Measurements from ENCODE around the gene ZNF280C. TPM values are rescaled to one million over a fixed set of nuclear protein-coding genes. Genes with fewer than 3 reads are reported as not detected.

The ZNF280C gene
- total RNA-seq, 1 experiment from 2014 or later: 22.0 TPM

DNA sequence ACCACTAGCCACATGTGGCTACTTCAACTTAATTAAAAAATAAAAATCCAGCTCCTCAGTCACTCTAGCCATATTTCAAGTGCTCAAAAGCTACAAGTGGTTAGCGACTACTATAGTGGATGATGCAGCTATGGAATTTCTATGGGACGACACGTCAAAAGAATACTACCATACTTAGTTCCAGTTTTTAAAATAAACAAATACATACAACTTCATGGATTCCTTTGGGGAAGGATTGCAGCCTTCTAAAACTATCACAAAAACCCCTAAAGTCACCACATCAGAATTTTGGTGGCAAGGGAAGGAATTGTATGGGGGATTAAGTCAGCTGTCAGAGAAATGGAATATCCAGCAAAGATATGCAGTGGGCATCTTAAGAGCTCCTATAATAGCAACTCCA is 6.5 kb downstream of the ZNF280C start:
- no peaks in the 10 kb centered on the region for H3K27me3 ChIP-seq (replicated peaks; ENCODE audit: insufficient read depth, low read depth, low read length, poor library complexity)
- no peaks in the 10 kb centered on the region for H3K4me1 ChIP-seq (ENCODE audit: insufficient read depth, low read length, poor library complexity, severe bottlenecking)
- TF ChIP-seq EZH2 (IDR thresholded peaks at IDR 0.05; ENCODE audit: borderline replicate concordance, low read depth, low read length, poor library complexity, severe bottlenecking): no peak
- TF ChIP-seq, protein P1, sequence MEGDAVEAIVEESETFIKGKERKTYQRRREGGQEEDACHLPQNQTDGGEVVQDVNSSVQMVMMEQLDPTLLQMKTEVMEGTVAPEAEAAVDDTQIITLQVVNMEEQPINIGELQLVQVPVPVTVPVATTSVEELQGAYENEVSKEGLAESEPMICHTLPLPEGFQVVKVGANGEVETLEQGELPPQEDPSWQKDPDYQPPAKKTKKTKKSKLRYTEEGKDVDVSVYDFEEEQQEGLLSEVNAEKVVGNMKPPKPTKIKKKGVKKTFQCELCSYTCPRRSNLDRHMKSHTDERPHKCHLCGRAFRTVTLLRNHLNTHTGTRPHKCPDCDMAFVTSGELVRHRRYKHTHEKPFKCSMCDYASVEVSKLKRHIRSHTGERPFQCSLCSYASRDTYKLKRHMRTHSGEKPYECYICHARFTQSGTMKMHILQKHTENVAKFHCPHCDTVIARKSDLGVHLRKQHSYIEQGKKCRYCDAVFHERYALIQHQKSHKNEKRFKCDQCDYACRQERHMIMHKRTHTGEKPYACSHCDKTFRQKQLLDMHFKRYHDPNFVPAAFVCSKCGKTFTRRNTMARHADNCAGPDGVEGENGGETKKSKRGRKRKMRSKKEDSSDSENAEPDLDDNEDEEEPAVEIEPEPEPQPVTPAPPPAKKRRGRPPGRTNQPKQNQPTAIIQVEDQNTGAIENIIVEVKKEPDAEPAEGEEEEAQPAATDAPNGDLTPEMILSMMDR (conservative IDR thresholded peaks at IDR 0.05; ENCODE audit: low read depth, low read length): no peak
- no peak for DNase-seq (ENCODE audit: low spot score)
- POLR2A ChIA-PET (ENCODE audit: low non-redundant PET): no interaction called here
- no peak overlapping the region for H3K27ac ChIP-seq (ENCODE audit: low read depth, low read length, poor library complexity, severe bottlenecking)
- no peaks in the 10 kb centered on the region for H3K9me3 ChIP-seq (ENCODE audit: low read depth, low read length, poor library complexity, severe bottlenecking)
- no peak overlapping the region for H3K4me3 ChIP-seq (ENCODE audit: low read depth, low read length, poor library complexity, severe bottlenecking)
- H3K36me3 ChIP-seq (ENCODE audit: insufficient read depth, low read length, poor library complexity, severe bottlenecking): no peaks in the 10 kb centered on the region
- BruUV-seq (replicated peaks): no TSS peak
- intact Hi-C loops (cut with micrococcal nuclease; ENCODE audit: unreplicated experiment): no loop called here
- CTCF ChIA-PET: no interaction called here

DNA sequence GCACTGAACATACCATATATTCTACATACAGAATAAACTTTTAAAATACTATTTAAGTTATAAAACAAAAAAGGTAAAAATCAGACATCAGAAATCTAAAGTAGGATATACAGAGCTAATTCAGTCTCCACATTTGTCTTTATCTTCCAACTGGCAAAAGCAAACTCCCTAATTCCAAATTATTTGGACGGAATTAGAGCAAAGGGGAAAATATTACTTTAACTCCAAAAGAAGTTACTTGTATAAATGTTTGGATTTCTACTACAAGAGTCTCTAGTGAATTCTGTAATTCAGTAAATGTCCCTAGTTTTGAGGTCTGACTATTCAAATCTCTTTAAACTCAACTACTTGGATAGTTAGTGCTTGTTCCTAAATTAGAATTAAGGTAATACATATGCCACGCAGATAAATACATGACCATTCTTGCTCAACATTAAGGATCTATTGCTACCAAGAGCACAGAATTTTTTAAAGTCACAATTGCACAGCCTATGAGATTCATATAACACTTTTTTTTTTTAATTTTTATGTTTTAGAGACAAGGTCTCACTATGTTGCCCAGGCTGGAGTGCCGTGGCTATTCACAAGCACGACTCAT is 7.3 kb downstream of the ZNF280C start:
- Histone ChIP-seq H3K4me3 (ENCODE audit: low read depth, low read length, poor library complexity, severe bottlenecking) (no peak overlapping the region), H3K27me3 (replicated peaks; ENCODE audit: insufficient read depth, low read depth, low read length, poor library complexity) (no peaks in the 10 kb centered on the region), H3K36me3 (ENCODE audit: insufficient read depth, low read length, poor library complexity, severe bottlenecking) (no peaks in the 10 kb centered on the region), H3K27ac (ENCODE audit: low read depth, low read length, poor library complexity, severe bottlenecking) (no peak overlapping the region), H3K9me3 (ENCODE audit: low read depth, low read length, poor library complexity, severe bottlenecking) (no peaks in the 10 kb centered on the region), H3K4me1 (ENCODE audit: insufficient read depth, low read length, poor library complexity, severe bottlenecking) (no peaks in the 10 kb centered on the region)
- no peak for DNase-seq (ENCODE audit: low spot score)
- ChIA-PET POLR2A (ENCODE audit: low non-redundant PET) (no interaction called here), CTCF (no interaction called here)
- intact Hi-C loops (cut with micrococcal nuclease; ENCODE audit: unreplicated experiment): no loop called here
- TF ChIP-seq, protein P1 (conservative IDR thresholded peaks at IDR 0.05; ENCODE audit: low read depth, low read length): no peak
- TF ChIP-seq EZH2 (IDR thresholded peaks at IDR 0.05; ENCODE audit: borderline replicate concordance, low read depth, low read length, poor library complexity, severe bottlenecking): no peak
- BruUV-seq (replicated peaks): no TSS peak

DNA sequence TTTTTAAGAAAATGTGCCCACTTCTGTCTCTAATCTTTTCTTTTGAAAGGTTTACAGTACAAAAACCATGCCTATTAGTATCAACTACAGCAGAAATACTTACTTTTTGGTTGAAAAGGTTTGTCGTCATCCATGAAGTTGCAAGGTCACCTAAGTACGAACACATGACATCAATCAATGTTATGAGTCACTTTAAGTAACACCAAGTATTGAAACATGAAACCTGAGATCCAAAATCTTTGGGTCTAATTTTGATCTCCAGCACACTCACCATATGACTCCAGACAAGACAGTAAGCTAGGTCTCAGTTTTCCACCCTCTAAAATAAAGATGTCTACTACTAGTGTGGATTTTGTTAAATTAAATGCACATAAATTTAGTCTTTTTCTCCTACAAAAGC is 8.4 kb downstream of the ZNF280C start:
- no peak overlapping the region for H3K4me3 ChIP-seq (ENCODE audit: low read depth, low read length, poor library complexity, severe bottlenecking)
- no peak for TF ChIP-seq EZH2 (IDR thresholded peaks at IDR 0.05; ENCODE audit: borderline replicate concordance, low read depth, low read length, poor library complexity, severe bottlenecking)
- TF ChIP-seq, protein P1 (conservative IDR thresholded peaks at IDR 0.05; ENCODE audit: low read depth, low read length): no peak
- no peaks in the 10 kb centered on the region for H3K27me3 ChIP-seq (replicated peaks; ENCODE audit: insufficient read depth, low read depth, low read length, poor library complexity)
- no peak for DNase-seq (ENCODE audit: low spot score)
- no peak overlapping the region for H3K27ac ChIP-seq (ENCODE audit: low read depth, low read length, poor library complexity, severe bottlenecking)
- CTCF ChIA-PET: no interaction called here
- H3K36me3 ChIP-seq (ENCODE audit: insufficient read depth, low read length, poor library complexity, severe bottlenecking): no peaks in the 10 kb centered on the region
- no peaks in the 10 kb centered on the region for H3K9me3 ChIP-seq (ENCODE audit: low read depth, low read length, poor library complexity, severe bottlenecking)
- POLR2A ChIA-PET (ENCODE audit: low non-redundant PET): no interaction called here
- intact Hi-C loops (cut with micrococcal nuclease; ENCODE audit: unreplicated experiment): no loop called here
- no peaks in the 10 kb centered on the region for H3K4me1 ChIP-seq (ENCODE audit: insufficient read depth, low read length, poor library complexity, severe bottlenecking)
- BruUV-seq (replicated peaks): no TSS peak
